Fibroblast of peridontal ligament (primary cell): ENCODE measurements around the gene MTOR.
A peak's percentile ranks its signal among the peaks of the same experiment; 100 is the strongest.
"Not testable (repeated sequence)": the region's sequence is repeated elsewhere in the genome, so short reads cannot be mapped to it uniquely, and the experiment has no call there.

Experiments used
- DNase-seq: peaks from one replicate; pipeline ENCODE4 v3.0.0-alpha.2; 2010; ENCODE audit errors: extremely low read depth

Gene MTOR

DNA sequence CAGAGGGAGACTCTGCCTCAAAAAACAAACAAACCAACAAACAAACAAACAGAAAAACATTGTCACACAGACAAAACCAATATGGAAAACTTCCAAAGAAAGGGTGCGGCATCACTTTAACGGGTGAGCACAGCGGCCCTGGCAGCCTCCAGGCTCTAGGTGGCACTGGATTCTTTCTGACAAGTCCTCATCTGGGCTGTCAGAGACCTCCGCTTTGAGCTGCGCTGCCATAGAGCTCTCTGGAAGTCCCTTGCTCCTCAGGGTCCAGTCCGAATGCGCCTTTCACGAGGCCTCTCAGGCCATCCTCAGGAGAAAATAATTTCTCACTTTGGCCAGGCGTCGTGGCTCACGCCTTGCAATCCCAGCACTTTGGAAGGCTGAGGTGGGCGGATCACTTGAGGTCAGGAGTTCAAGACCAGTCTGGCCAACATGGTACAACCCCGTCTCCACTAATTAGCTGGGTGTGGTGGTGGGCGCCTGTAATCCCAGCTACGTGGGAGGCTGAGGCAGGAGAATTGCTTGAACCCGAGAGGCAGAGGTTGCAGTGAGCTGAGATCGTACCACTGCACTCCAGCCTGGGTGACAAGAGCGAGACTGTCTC is 198.3 kb downstream of the MTOR start:
- not testable (repeated sequence) for DNase-seq

DNA sequence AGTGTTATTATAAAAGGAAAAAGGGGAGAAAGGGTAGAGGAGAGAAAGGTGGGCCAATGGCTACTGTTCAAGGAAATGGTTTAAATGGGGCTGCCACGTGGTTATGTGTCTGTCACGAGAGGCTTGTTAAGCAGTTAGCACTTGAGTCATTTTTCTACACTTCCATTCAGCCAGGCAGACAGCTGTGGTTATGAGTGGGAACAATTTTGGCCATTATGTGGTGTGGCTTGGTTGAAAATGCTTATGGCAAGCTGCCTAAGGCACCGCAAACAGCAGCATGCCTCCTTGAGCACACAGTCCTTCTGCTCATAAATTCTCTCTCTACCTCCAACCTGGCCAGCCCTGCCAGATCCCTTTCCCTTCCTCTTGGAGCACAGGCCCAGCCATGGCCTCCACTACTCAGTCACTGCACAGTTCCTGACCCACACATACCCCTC is 199.4 kb downstream of the MTOR start:
- peak; percentile 68 for DNase-seq

- no peak for DNase-seq
Measured at GRCh38 chr1:11061652-11062365, 200.5 kb downstream of the MTOR start.

DNA sequence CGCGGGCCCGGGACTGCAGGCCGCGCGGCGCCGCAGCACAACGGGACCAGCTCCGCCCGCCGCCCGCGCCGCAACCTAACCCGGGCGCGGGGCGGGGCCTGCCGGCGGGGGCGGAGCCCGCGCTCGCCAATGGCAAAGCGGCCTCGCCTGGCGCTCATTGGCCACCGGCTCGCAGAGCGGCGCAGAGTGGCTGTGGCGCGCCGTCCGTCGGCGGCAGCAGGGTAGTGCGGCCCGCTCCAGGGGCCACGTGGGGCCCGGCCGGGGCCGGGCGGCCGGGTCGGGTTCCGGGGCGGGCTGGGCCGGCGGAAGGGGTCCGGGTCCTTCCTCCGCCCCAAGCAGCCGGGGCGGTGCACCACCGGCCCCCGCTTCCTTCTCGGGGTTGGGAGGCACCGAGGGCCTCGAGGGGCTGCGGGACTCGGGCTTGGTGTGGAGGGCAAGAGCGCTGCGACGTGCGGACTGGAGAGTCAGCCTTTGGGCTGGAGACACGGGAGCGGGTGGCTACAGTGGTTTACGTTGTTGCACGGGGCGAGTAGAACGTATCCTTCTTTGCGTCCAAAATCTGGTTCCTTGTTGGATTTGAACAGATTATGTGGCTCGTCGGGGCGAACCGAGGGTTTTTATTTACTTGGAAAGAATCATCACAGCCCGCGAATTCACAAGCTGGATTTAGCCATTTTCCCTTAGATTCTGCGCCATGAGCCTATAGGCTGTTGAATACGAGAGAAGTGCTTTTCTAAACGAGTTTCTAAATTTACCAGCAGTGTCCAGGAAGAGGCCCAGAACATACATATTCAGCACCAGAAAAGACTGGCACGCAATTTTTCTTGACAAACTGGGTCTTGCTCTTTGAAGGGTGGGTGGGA is 202.2 kb downstream of the MTOR start, which contains the start of gene SRM:
Gene SRM (minus strand): TSS at position 51 of the 863 bp plus-strand sequence. CDS start 75 bp downstream, outside the sequence.
- DNase-seq: peak; percentile 79

DNA sequence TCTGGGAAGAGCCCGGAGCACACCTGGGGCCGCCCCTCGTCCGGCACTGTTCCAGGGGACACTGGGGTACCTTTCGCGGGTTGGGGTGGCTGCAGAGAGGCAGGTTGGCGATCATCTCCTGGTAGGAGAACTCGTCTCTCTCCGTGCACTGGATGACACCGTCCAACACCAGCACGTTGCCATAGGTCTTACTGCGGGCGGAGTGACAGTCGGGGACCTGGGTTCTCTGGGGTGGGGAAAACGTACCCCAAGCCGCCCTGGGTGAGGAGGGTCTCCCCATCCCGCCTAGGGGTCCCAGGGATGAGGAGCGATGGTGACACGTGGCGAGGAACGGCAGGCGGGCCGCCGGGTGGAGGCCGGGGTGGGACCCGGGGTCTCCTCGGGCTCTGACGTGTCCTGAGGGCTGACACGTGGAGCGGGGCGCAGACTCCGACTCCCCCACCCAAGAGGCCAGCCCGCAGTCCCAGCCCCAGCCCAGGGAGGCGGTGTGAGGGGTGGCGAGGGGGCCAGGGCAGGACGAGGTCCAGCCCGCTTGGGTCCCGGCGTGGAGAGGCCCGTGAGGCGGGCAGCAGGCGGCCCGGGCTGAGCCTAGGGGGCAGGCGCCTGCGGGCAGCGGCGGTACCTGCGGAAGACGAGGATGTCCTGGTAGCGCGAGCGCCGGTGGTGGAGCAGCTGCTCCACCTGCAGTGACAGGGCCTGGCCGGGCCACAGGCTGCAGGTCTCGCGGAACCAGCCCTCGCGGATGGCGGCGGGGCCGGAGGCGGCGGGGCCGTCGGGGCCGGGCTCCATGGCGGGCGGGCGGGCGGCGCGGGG is 203.0 kb downstream of the MTOR start:
- no peak for DNase-seq

GRCh38 chr1:11058595-11059154 is 203.7 kb downstream of the MTOR start:
- no peak for DNase-seq

GRCh38 chr1:11058026-11058425 is 204.3 kb downstream of the MTOR start:
- no peak for DNase-seq

- DNase-seq: no peak
Measured at GRCh38 chr1:11057477-11057876, 204.9 kb downstream of the MTOR start.
